HG03354 (cell line): ENCODE data around the gene HDAC7.

ENCODE experiments used
- ATAC-seq: cut with Tn5 transposase; IDR thresholded peaks from one replicate; pipeline ENCODE4 v1.9.1; 2021; ENCODE audit warnings: mild to moderate bottlenecking; ENCODE audit not compliant: unreplicated experiment, poor library complexity, severe bottlenecking

Gene HDAC7

GRCh38 chr12:47754126-47754525 lies 65.6 kb downstream of the HDAC7 start:
- no peak for ATAC-seq

GRCh38 chr12:47753021-47754001 lies 66.4 kb downstream of the HDAC7 start:
- no peak for ATAC-seq

- no peak for ATAC-seq
Observed at GRCh38 chr12:47752552-47752951, 67.2 kb downstream of the HDAC7 start.

GRCh38 chr12:47752121-47752520 lies 67.6 kb downstream of the HDAC7 start:
- no peak for ATAC-seq

- no peak for ATAC-seq
Observed at GRCh38 chr12:47751561-47751960, 68.1 kb downstream of the HDAC7 start.

- no peak for ATAC-seq
Observed at GRCh38 chr12:47750916-47751470, 68.7 kb downstream of the HDAC7 start.

GRCh38 chr12:47750229-47750798 lies 69.4 kb downstream of the HDAC7 start:
- no peak for ATAC-seq

GRCh38 chr12:47748899-47749298 lies 70.8 kb downstream of the HDAC7 start:
- no peak for ATAC-seq

- ATAC-seq = no peak
Observed at GRCh38 chr12:47748507-47748828, 71.2 kb downstream of the HDAC7 start.

GRCh38 chr12:47747596-47748506 lies 71.9 kb downstream of the HDAC7 start:
- no peak for ATAC-seq

GRCh38 chr12:47747126-47747525 lies 72.6 kb downstream of the HDAC7 start:
- peak; percentile 54 for ATAC-seq

GRCh38 chr12:47746523-47746922 lies 73.2 kb downstream of the HDAC7 start:
- ATAC-seq = no peak

GRCh38 chr12:47746073-47746472 lies 73.6 kb downstream of the HDAC7 start:
- ATAC-seq = no peak

GRCh38 chr12:47745485-47746041 lies 74.1 kb downstream of the HDAC7 start:
- ATAC-seq = no peak

GRCh38 chr12:47744778-47745436 lies 74.8 kb downstream of the HDAC7 start:
- ATAC-seq = no peak

GRCh38 chr12:47744005-47744651 lies 75.6 kb downstream of the HDAC7 start:
- no peak for ATAC-seq

GRCh38 chr12:47743311-47743860 lies 76.3 kb downstream of the HDAC7 start:
- ATAC-seq = no peak

- ATAC-seq = no peak
Observed at GRCh38 chr12:47742253-47742825, 77.4 kb downstream of the HDAC7 start.
